Measurements from ENCODE around the gene POTEH. TPM values are rescaled to one million over a fixed set of nuclear protein-coding genes. Genes with fewer than 3 reads are reported as not detected.
"Not testable (repeated sequence)": the region's sequence is repeated elsewhere in the genome, so short reads cannot be mapped to it uniquely, and the experiment has no call there.

Gene POTEH
- total RNA-seq, 1 donor from 2014 or later: not detected

DNA sequence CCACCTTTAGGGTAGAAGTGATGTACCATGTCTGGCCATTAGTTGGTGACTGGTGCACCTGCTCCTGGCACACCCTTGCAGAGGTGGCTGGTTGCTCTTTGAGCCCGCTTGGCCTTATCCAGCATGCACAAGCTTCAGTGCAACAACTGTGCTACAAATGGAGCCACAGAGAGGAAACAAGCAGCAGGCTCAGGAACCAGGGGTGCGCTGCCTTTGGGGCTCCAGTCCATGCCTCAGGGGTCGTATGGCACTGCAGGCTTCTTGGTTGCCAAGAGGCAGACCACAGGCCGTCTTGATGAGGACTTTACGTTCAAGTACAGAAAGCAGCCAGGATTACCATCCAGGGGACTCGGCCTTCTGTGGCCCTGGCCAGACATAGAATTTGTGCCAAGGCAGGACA is 44.6 kb downstream of the POTEH start:
- intact Hi-C loops (cut with micrococcal nuclease): not testable (repeated sequence)

DNA sequence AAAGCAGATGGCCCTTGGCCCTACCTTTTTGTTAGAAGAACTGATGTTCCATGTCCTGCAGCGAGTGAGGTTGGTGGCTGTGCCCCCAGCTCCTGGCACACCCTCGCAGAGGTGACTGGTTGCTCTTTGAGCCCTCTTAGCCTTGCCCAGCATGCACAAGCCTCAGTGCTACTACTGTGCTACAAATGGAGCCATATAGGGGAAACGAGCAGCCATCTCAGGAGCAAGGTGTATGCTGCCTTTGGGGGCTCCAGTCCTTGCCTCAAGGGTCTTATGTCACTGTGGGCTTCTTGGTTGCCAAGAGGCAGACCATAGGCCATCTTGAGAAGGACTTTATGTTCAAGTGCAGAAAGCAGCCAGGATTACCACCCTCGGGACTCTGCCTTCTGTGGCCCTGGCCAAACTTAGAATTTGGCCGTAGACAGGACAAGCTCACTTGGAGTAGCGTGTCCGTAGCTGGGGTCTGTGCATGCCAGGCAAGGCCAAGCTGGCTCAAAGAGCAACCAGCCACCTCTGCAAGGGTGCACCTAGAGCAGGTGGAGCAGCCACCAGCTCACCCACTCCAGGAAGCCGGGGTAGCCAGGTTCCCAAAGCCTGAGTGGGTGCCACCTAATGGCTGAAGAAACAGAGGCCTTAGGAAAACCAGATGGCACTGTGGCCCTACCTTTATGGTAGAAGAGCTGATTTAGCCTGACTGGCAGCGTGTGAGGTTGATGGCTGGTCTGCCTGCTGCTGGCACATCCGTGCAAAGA is 48.5 kb downstream of the POTEH start:
- intact Hi-C loops (cut with micrococcal nuclease): not testable (repeated sequence)

GRCh38 chr22:15738909-15739391 is 49.1 kb downstream of the POTEH start:
- intact Hi-C loops (cut with micrococcal nuclease): not testable (repeated sequence)

DNA sequence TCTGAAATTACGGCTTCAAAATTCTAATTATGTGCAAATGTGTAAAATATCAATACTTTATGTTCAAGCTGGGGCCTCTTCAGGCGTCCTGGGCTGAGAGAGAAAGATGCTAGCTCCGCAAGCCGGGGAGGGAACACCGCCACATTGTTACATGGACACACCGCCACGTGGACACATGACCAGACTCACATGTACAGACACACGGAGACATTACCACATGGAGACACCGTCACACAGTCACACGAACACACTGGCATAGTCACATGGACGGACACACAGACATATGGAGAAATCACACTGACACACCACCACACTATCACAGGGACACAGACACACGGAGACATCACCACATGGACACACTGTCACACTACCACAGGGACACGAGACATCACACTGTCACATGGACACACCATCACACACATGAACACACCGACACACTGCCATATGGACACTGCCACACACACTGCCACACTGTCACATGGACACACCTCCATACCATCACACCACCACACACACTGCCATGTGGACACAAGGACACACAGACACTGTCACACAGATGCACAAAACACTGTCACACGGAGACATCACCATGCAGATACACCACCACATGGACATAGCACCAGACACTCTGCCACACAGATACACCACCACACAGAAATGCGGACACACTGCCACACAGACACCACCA is 58.0 kb downstream of the POTEH start:
- intact Hi-C loops (cut with micrococcal nuclease): not testable (repeated sequence)

DNA sequence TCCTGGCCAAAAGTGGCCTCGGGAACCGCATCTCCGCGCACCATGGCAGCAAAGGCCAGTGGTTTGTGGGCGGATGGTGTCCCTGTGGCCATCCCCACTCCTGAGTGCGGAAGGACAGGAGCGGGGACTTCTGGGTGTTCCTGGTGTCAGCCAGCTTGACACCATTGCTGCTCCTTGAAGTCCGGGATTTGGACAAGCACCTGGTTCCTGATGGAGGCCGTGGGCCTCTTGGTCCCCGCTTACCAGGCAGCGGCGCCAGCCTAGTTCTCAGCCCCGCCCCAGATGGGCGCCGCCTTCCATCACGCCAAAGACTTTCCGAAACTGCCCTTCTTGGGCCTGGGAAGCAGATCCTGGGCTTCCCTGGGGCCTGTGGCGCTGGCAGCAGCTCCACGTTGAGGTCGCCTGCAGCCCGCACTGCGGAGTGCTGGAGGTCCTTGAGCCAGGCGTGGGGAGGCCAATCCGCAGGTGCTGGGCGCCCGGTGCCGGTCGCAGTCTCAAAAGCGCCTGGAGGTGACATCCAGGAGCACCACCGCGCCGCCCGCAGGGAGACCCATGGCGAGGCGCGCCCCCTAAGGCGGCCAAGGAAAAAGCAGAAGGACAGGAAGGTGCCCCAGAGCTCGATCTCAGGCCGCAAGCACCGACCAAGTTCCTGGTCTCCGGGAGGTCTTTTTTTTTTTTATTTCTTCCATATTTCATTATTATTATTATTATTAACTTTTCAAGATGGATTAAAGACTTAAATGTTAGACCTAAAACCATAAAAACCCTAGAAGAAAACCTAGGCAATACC is 59.5 kb downstream of the POTEH start:
- intact Hi-C loops (cut with micrococcal nuclease): not testable (repeated sequence)

- intact Hi-C loops (cut with micrococcal nuclease): not testable (repeated sequence)
These were observed 69.7 kb downstream of the POTEH start for GRCh38 chr22:15759443-15760097.

DNA sequence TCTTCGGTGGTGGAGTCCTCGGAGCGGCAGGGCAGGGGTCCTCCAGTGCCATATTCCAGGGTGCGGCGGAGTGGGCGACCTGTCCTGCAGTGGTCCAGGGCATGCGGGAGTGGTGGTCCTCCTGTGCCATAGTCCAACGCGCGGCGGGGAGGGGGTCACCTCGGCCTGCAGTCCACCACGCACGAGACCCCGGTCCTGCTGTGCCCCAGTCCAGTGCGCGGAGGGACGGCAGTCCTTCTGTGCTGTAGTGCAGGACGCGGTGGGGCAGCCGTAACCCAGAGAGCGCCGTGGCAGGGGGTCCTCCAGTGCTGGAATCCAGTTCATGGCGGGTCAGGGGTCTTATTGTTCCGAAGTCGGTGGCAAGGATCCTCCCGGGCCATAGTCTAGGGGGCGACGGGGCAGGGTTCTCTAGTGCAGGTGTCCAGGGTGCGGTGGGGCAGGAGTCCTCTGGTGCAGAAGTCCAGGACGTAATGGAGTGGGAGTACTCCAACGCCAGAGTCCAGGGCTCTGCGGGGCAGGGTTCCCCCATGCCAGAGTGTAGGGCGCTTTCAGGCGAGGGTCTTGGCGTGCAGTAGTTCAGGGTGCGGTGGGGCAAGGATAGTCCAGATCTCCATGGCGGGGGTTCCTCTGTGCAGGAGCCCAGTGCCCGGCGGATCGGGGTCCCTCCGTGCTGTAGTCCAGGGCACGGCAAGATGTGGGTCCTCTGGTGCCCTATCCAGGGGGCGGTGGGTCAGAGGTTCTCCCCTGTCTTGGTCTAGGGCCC is 70.7 kb downstream of the POTEH start:
- intact Hi-C loops (cut with micrococcal nuclease): not testable (repeated sequence)

DNA sequence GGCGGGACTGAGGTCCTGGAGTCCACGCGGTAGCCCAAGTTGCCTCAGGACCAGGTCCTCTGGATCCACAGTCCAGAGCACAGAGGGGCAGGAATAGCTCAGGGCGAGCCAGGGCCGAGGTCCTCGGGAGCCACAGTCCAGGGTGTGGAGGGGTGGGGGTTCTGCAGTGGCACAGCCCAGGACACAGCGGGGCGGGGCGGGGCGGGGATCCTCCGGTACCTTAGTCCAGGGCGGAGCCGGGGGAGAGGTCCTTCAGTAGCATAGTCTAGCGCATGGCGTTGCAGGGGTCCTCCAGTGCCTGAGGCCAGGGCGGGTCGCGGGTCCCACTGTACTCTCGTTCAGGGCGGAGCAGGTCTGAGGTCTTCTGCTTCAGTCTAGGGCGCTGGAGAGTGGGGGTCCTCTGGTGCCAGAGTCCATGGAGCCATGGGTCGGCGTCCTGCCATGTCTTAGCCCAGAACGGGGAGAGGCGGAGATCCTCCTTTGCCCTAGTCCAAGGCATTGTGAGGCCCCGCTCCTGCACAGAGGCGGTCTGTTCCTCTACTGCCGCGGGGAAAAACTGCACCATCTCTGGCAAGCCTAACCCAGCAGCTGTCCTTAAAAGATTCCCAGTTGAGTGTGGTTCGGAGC is 71.4 kb downstream of the POTEH start:
- intact Hi-C loops (cut with micrococcal nuclease): not testable (repeated sequence)

DNA sequence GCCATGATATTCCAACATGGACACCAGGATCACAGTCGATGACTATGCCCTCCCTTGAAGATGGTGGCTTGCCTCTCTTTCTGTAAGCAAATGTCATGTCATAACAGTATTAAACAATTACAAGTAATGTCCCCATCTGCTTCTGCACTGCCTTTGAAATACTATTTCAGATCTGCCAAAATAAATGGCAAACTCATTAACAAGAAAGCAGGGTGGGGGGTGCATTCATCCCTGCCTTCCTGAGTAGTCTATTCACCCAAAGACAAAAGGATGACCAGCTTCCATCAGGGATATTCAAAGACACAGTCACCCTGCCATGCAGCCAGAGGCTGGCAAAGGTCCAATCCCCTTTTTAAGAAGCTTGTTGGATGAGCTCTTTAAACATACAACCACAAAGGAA is 73.7 kb downstream of the POTEH start:
- intact Hi-C loops (cut with micrococcal nuclease): not testable (repeated sequence)

Other genes starting within 250 kb of the POTEH start
- gene OR11H1, start 161.8 kb upstream of the POTEH start, total RNA-seq: not detected in 2 replicates

Measured in T-helper 2 cell treated with Interferon-gamma antibody and Interleukin-4, amounts not matched to agents 100 ng/mL and 5 ng/mL, for 36 hours (primary cell).